Astrocyte (in vitro differentiated cells and primary cell): ENCODE data around the gene MAP3K3. TPM values are rescaled to one million over a fixed set of nuclear protein-coding genes. Genes with fewer than 3 reads are reported as not detected.

ENCODE experiments used
- DNase-seq: peaks from one replicate; pipeline ENCODE4 v3.0.0-alpha.2; 2010; ENCODE audit warnings: low read depth
- FAIRE-seq: peaks from 2 replicates; lab custom pipeline; 2011; peaks lifted over from hg19 to GRCh38; lab: Jason Lieb, UNC
- H2AFZ ChIP-seq: 2 replicates; pipeline ENCODE4 v1.6.0; 2012; ENCODE audit warnings: low read depth, low read length, inconsistent platforms
- H3K27ac ChIP-seq: 2 replicates; pipeline ENCODE4 v1.5.1; 2011; ENCODE audit warnings: low read depth, low read length, inconsistent platforms
- H3K27me3 ChIP-seq: 2 replicates; pipeline ENCODE4 v1.6.0; 2011; ENCODE audit warnings: low read length, inconsistent platforms; ENCODE audit not compliant: insufficient read depth
- H3K36me3 ChIP-seq: 2 replicates; pipeline ENCODE4 v1.5.1; 2011; ENCODE audit warnings: low read length, inconsistent platforms; ENCODE audit not compliant: insufficient read depth
- H3K4me1 ChIP-seq: 2 replicates; pipeline ENCODE4 v1.5.1; 2011; ENCODE audit warnings: low read length, inconsistent platforms; ENCODE audit not compliant: insufficient read depth
- H3K4me2 ChIP-seq: 2 replicates; pipeline ENCODE4 v1.6.0; 2012; ENCODE audit warnings: low read length, inconsistent platforms
- H3K4me3 ChIP-seq: 2 replicates; pipeline ENCODE4 v1.5.1; 2011; ENCODE audit warnings: low read depth, mild to moderate bottlenecking, low read length, inconsistent platforms; ENCODE audit not compliant: insufficient read depth
- H3K79me2 ChIP-seq: 2 replicates; pipeline ENCODE4 v1.6.0; 2012; ENCODE audit warnings: mild to moderate bottlenecking, low read length, inconsistent platforms; ENCODE audit not compliant: insufficient read depth
- H3K9ac ChIP-seq: 2 replicates; pipeline ENCODE4 v1.6.0; 2012; ENCODE audit warnings: mild to moderate bottlenecking, low read length, inconsistent platforms
- H3K9me3 ChIP-seq: 2 replicates; pipeline ENCODE4 v1.5.1; 2012; ENCODE audit warnings: low read depth, mild to moderate bottlenecking, low read length, inconsistent platforms; ENCODE audit not compliant: insufficient read depth
- H4K20me1 ChIP-seq: 2 replicates; pipeline ENCODE4 v1.6.0; 2012; ENCODE audit warnings: low read length, inconsistent platforms; ENCODE audit not compliant: insufficient read depth
- H3K27ac Mint-ChIP-seq: one replicate; pipeline ENCODE4 v1.8.0; 2021; ENCODE audit warnings: mild to moderate bottlenecking, mixed read lengths; ENCODE audit not compliant: unreplicated experiment
- H3K27me3 Mint-ChIP-seq: one replicate; pipeline ENCODE4 v1.8.0; 2021; ENCODE audit warnings: low read depth, mixed read lengths; ENCODE audit not compliant: unreplicated experiment
- H3K36me3 Mint-ChIP-seq: one replicate; pipeline ENCODE4 v1.8.0; 2021; ENCODE audit warnings: low read depth, mixed read lengths; ENCODE audit not compliant: unreplicated experiment
- H3K4me1 Mint-ChIP-seq: one replicate; pipeline ENCODE4 v1.8.0; 2021; ENCODE audit warnings: low read depth, mixed read lengths; ENCODE audit not compliant: unreplicated experiment
- H3K4me3 Mint-ChIP-seq: one replicate; pipeline ENCODE4 v1.8.0; 2021; ENCODE audit warnings: mild to moderate bottlenecking, moderate library complexity, mixed read lengths; ENCODE audit not compliant: unreplicated experiment
- H3K9me3 Mint-ChIP-seq: one replicate; pipeline ENCODE4 v1.8.0; 2021; ENCODE audit warnings: mild to moderate bottlenecking, mixed read lengths; ENCODE audit not compliant: unreplicated experiment
- CTCF ChIP-seq: IDR thresholded peaks from 2 replicates; pipeline ENCODE4 v1.5.1; 2011; ENCODE audit warnings: low read depth, mild to moderate bottlenecking, inconsistent platforms, low read length, moderate library complexity; ENCODE audit not compliant: insufficient read depth
- EZH2 ChIP-seq: IDR thresholded peaks from 2 replicates; pipeline ENCODE4 v1.6.1; 2012; ENCODE audit warnings: mild to moderate bottlenecking, low read length, inconsistent platforms; ENCODE audit not compliant: insufficient read depth
- total RNA-seq: library from RNA; stranded (reverse); gene quantifications from 2 replicates; pipeline ENCODE4 v1.2.1, GENCODE V29; 2021

The MAP3K3 gene
- total RNA-seq, 1 donor from 2014 or later: 30.5 TPM

GRCh38 chr17:63647936-63648335 is 25.7 kb downstream of the MAP3K3 start:
- peak overlapping the region; percentile 58 for H3K4me2 ChIP-seq
- peak; percentile 13 for DNase-seq
- peaks cover 32% of the 10 kb centered on the region for H3K4me1 Mint-ChIP-seq

GRCh38 chr17:63649813-63650212 is 27.6 kb downstream of the MAP3K3 start:
- Histone ChIP-seq H3K4me3 (no peak overlapping the region), H3K36me3 (peaks cover 10% of the 10 kb centered on the region), H3K27ac (no peak overlapping the region), H3K79me2 (no peaks in the 10 kb centered on the region), H2AFZ (no peak overlapping the region), H4K20me1 (peaks cover 30% of the 10 kb centered on the region), H3K4me1 (peaks cover 20% of the 10 kb centered on the region), H3K27me3 (no peaks in the 10 kb centered on the region), H3K4me2 (no peak overlapping the region), H3K9ac (no peak overlapping the region), H3K9me3 (no peaks in the 10 kb centered on the region)
- Mint-ChIP-seq H3K4me1 (peaks cover 32% of the 10 kb centered on the region), H3K36me3 (peaks cover 17% of the 10 kb centered on the region), H3K4me3 (no peak overlapping the region), H3K27me3 (no peaks in the 10 kb centered on the region), H3K9me3 (no peaks in the 10 kb centered on the region), H3K27ac (no peak overlapping the region)
- DNase-seq (no peak), FAIRE-seq (no peak)
- TF ChIP-seq EZH2 (no peak), CTCF (no peak)

More at GRCh38 chr17:63647936-63648335, 25.7 kb downstream of the MAP3K3 start:
- no peak overlapping the region for H3K9ac ChIP-seq
- H3K79me2 ChIP-seq: no peaks in the 10 kb centered on the region
- H3K9me3 Mint-ChIP-seq: no peaks in the 10 kb centered on the region
- peaks cover 20% of the 10 kb centered on the region for H3K4me1 ChIP-seq
- peaks cover 30% of the 10 kb centered on the region for H4K20me1 ChIP-seq
- no peak overlapping the region for H3K4me3 ChIP-seq
- TF ChIP-seq EZH2 (no peak), CTCF (no peak)
- peaks cover 6% of the 10 kb centered on the region for H3K36me3 ChIP-seq
- peaks cover 16% of the 10 kb centered on the region for H3K36me3 Mint-ChIP-seq
- H3K4me3 Mint-ChIP-seq: peak overlapping the region; percentile 30
- no peak overlapping the region for H3K27ac ChIP-seq
- H2AFZ ChIP-seq: no peak overlapping the region
- no peaks in the 10 kb centered on the region for H3K9me3 ChIP-seq
- FAIRE-seq: no peak
- no peaks in the 10 kb centered on the region for H3K27me3 Mint-ChIP-seq
- no peaks in the 10 kb centered on the region for H3K27me3 ChIP-seq
- H3K27ac Mint-ChIP-seq: peak overlapping the region; percentile 55

GRCh38 chr17:63652106-63652505 is 29.9 kb downstream of the MAP3K3 start:
- TF ChIP-seq CTCF (no peak), EZH2 (no peak)
- peaks cover 17% of the 10 kb centered on the region for H4K20me1 ChIP-seq
- no peak overlapping the region for H3K27ac Mint-ChIP-seq
- no peaks in the 10 kb centered on the region for H3K9me3 Mint-ChIP-seq
- H3K4me3 Mint-ChIP-seq: no peak overlapping the region
- no peak overlapping the region for H3K9ac ChIP-seq
- no peaks in the 10 kb centered on the region for H3K79me2 ChIP-seq
- H3K27me3 ChIP-seq: no peaks in the 10 kb centered on the region
- DNase-seq (peak; percentile 20), FAIRE-seq (no peak)
- peaks cover 11% of the 10 kb centered on the region for H3K4me1 ChIP-seq
- no peak overlapping the region for H2AFZ ChIP-seq
- H3K36me3 ChIP-seq: peaks cover 10% of the 10 kb centered on the region
- peaks cover 12% of the 10 kb centered on the region for H3K4me1 Mint-ChIP-seq
- H3K27ac ChIP-seq: no peak overlapping the region
- H3K36me3 Mint-ChIP-seq: peaks cover 17% of the 10 kb centered on the region
- no peaks in the 10 kb centered on the region for H3K9me3 ChIP-seq
- no peak overlapping the region for H3K4me2 ChIP-seq
- H3K27me3 Mint-ChIP-seq: no peaks in the 10 kb centered on the region
- no peak overlapping the region for H3K4me3 ChIP-seq
